GM06990 (cell line): ENCODE results near the gene PKD1.

ENCODE experiments used
- DNase-seq: peaks from one replicate; pipeline ENCODE4 v3.0.0-alpha.2; 2011; ENCODE audit not compliant: insufficient read length; ENCODE audit errors: extremely low read depth
- H3K27me3 ChIP-seq: replicated peaks from 2 replicates; pipeline ENCODE4 v1.6.0; 2011; ENCODE audit warnings: low read length; ENCODE audit not compliant: control insufficient read depth, insufficient read depth
- H3K36me3 ChIP-seq: 2 replicates; pipeline ENCODE4 v1.5.1; 2011; ENCODE audit warnings: low read length; ENCODE audit not compliant: control insufficient read depth, insufficient read depth
- H3K4me3 ChIP-seq: replicated peaks from 2 replicates; pipeline ENCODE4 v1.5.1; 2011; ENCODE audit warnings: low read depth, mild to moderate bottlenecking, control low read depth, low read length
- TF ChIP-seq, protein P1 (sequence below): IDR thresholded peaks from 2 replicates; pipeline ENCODE4 v1.5.1; 2011; ENCODE audit warnings: low read length, control low read depth, mild to moderate bottlenecking, inconsistent platforms; ENCODE audit not compliant: insufficient read depth, poor library complexity, severe bottlenecking

PKD1 gene

DNA sequence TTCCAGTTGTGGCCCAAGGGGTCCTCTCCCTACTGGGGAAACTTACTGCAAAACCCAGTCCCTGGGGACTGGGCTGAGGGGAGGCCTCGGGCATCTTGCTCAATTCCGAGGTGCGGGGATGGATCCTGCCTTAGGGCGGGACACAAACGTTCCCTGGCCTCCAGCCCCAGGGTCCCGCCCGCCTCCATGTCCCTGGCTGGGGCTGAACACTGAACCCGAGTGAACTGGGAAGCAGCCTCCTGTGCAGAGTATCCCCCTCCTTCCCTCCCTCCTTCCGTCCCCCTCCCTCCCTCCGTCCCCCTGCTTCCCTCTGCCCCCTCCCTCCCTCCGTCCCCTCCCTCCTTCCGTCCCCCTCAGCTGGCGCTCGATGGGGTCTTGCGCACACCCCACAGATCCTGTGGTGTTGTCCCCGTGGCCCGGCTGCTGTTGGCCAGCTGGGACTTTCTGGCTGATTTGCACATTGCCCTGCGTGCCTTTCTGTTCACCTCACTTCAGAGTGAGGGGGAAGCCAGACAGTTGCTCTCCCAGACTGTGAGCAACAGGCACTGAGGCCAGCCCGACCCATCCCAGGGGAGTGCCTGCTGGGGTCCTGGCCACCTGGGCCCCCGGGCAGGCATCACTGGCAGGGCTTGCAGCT is 25.3 kb upstream of the PKD1 start:
- TF ChIP-seq, protein P1, sequence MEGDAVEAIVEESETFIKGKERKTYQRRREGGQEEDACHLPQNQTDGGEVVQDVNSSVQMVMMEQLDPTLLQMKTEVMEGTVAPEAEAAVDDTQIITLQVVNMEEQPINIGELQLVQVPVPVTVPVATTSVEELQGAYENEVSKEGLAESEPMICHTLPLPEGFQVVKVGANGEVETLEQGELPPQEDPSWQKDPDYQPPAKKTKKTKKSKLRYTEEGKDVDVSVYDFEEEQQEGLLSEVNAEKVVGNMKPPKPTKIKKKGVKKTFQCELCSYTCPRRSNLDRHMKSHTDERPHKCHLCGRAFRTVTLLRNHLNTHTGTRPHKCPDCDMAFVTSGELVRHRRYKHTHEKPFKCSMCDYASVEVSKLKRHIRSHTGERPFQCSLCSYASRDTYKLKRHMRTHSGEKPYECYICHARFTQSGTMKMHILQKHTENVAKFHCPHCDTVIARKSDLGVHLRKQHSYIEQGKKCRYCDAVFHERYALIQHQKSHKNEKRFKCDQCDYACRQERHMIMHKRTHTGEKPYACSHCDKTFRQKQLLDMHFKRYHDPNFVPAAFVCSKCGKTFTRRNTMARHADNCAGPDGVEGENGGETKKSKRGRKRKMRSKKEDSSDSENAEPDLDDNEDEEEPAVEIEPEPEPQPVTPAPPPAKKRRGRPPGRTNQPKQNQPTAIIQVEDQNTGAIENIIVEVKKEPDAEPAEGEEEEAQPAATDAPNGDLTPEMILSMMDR = no peak
- peak overlapping the region; percentile 58 for H3K4me3 ChIP-seq
- no peaks in the 10 kb centered on the region for H3K27me3 ChIP-seq
- H3K36me3 ChIP-seq = peaks cover 9% of the 10 kb centered on the region
- no peak for DNase-seq

DNA sequence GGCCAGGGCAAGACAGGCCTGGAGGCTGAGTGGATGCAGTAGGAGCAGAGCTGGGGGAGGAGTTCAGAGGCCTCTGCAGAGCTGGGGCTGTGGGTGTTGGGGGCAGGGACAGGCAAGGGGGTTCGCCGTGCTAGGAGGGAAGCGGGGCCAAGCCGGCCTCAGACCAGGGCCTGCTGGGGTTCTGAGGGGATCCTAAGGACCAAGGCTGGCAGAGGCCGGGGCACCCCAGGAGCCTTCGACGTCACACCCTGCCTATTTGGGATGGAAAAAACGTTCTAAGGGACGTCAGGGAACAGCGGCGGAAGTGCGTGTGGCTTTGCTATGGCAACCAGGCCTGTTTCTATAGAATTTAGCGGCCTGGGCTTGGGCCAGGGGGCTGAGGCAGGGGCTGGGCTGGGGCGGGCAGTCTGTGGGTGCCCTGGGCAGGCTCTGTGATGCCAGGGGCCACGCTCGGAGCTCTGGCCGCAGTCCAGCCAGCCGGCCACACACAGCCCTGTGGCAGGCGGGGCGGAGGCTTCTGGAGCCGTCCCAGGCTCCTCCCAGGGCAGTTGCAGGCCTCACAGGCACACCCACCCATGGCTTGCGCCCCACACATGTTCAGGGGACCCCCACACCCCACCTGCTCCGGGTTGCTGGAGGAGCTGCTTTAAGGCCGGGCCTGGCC is 23.6 kb upstream of the PKD1 start:
- TF ChIP-seq, protein P1 = no peak
- Histone ChIP-seq H3K4me3 (peak overlapping the region; percentile 58), H3K36me3 (peaks cover 8% of the 10 kb centered on the region), H3K27me3 (no peaks in the 10 kb centered on the region)
- no peak for DNase-seq

DNA sequence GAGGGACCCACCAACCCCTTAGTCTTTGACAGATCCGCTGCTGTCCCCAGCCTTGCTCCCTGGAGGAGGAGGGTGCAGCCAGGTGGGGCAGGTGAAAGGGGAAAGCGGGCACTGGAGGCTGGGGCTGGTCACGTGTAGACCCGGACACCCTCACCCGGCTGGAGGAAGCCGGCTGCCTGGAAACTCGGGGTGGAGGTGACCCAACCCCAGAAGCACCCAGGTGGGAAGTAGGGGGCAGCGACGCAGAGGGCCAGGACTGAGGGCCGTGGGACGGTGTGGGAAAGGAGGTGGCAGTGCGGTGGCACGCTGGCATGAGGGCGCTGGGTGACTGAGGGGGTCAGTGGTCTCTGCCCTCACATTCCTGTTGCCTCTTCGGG is 22.6 kb upstream of the PKD1 start:
- peaks cover 13% of the 10 kb centered on the region for H3K36me3 ChIP-seq
- TF ChIP-seq, protein P1 = no peak
- no peaks in the 10 kb centered on the region for H3K27me3 ChIP-seq
- DNase-seq = no peak
- H3K4me3 ChIP-seq = 0 out of 2 replicates have a peak overlapping the region, but pooled peaks have one; percentile 10

DNA sequence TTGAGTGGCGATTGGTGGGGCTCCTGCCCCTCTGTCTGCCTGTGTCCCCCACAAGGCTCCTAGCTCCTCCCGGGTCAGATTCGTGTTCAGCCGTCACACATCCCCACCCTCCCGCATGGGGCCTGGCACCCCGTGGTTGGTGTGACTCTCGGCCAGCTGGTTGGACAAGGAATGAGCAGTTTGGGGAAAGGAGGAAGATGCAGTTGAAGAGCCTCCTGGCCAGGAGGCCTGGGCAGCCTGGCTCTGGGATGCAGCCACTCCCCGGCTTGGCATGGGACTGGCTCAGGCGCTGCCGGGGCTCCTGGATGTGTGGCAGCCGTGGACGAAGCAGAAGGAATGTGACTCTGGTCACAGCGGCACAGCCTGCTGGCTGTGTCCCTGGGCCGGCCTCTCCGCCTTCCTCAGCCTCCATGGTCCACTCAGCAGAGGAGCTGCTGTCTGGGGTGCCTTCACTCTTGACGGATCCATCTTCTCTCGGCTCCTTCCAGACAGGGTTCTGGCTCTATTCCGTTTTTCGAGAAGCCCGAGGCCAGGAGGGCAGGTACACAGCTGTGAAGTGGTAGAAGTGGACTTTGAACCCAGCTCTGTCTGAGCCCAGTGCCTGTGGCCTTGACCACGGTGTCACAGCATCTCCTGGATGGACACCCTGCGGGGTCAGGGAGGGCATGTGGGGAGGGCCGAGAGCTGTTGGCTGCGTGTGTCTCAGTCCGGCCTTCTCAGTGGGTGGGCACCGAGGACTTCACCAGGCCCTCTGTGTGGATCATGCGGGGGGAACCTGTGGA is 22.0 kb upstream of the PKD1 start:
- TF ChIP-seq, protein P1 = no peak
- no peaks in the 10 kb centered on the region for H3K27me3 ChIP-seq
- DNase-seq = no peak
- peaks cover 16% of the 10 kb centered on the region for H3K36me3 ChIP-seq
- no peak overlapping the region for H3K4me3 ChIP-seq

DNA sequence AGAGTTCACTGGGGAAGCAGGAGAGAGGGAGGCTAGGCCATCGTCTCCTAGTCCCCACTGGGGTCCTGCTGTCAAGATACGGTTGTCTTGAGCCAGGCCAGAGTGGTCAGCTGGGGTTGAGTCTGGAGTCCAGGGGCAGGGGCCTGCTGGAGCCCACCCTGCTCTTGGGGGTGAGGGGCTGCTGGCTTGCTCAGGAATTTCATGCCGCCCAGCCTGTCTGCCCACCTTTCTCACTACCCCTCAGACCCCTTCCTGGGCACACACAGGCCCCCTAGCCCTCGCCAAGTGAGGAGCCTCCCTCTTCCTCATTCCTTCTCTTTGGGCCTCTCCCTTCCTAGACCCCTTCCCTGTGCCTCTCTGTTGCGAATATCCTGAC is 21.1 kb upstream of the PKD1 start:
- TF ChIP-seq, protein P1 = no peak
- H3K36me3 ChIP-seq = peaks cover 19% of the 10 kb centered on the region
- no peak for DNase-seq
- peak overlapping the region; percentile 93 for H3K4me3 ChIP-seq
- H3K27me3 ChIP-seq = no peaks in the 10 kb centered on the region
